HepG2 (cell line): Measurements from ENCODE around the gene MTFR1L. TPM values are rescaled to one million over a fixed set of nuclear protein-coding genes. Genes with fewer than 3 reads are reported as not detected.
A peak's percentile ranks its signal among the peaks of the same experiment; 100 is the strongest.

Source experiments
- AHR ChIP-seq: IDR thresholded peaks from 2 replicates; pipeline ENCODE4 v1.6.1; 2018; ENCODE audit warnings: missing genetic modification reagents, missing compliant biosample characterization
- ASH2L ChIP-seq: fragments of 300-600, 200-600 bp; sonication (generic); IDR thresholded peaks from 2 replicates; pipeline ENCODE4 v1.7.0; 2017; ENCODE audit warnings: low read depth, mild to moderate bottlenecking, moderate library complexity, mixed read lengths, low read length; ENCODE audit not compliant: insufficient read length
- EEA1 ChIP-seq: sonication (generic); formaldehyde crosslinking; IDR thresholded peaks from 2 replicates; pipeline ENCODE4 v1.5.1; 2020; ENCODE audit warnings: mild to moderate bottlenecking, missing genetic modification reagents, borderline replicate concordance
- FOXO4 ChIP-seq: sonication (generic); formaldehyde crosslinking; conservative IDR thresholded peaks from 2 replicates; pipeline ENCODE4 v1.8.1; 2023; ENCODE audit warnings: missing genetic modification reagents
- GLI4 ChIP-seq: sonication (generic); formaldehyde crosslinking; IDR thresholded peaks from 2 replicates; pipeline ENCODE4 v1.5.1; 2020; ENCODE audit warnings: missing genetic modification reagents, mild to moderate bottlenecking, moderate library complexity, borderline replicate concordance
- HOXA7 ChIP-seq: sonication (generic); formaldehyde crosslinking; IDR thresholded peaks from 2 replicates; pipeline ENCODE4 v1.8.1; 2022; ENCODE audit warnings: mild to moderate bottlenecking, missing genetic modification reagents, moderate library complexity
- KLF13 ChIP-seq: sonication (generic); formaldehyde crosslinking; IDR thresholded peaks from 2 replicates; pipeline ENCODE4 v1.4.0; 2020; ENCODE audit warnings: mild to moderate bottlenecking, missing genetic modification reagents
- KMT2B ChIP-seq: IDR thresholded peaks from 2 replicates; pipeline ENCODE4 v1.6.1; 2016; ENCODE audit warnings: missing genetic modification reagents, missing compliant biosample characterization
- LCORL ChIP-seq, 2 experiments: fragments of 450-650 bp in 1 of 2; sonication (generic) in 1 of 2; formaldehyde crosslinking in 1 of 2; IDR thresholded peaks; 2 replicates each; pipeline versions ENCODE4 v1.5.0 to v1.6.1; 2017 to 2020; ENCODE audit warnings: antibody characterized with exemption in 1 of 2, missing genetic modification reagents in 1 of 2
- MAFF ChIP-seq: IDR thresholded peaks from 2 replicates; pipeline ENCODE4 v1.6.1; 2011; ENCODE audit warnings: low read depth, low read length, improper control_type of control experiment
- MBNL3 ChIP-seq: fragments of 250-450 bp; sonication (Bioruptor Pico); conservative IDR thresholded peaks from 2 replicates; pipeline ENCODE4 v1.8.0; 2022; ENCODE audit warnings: mild to moderate bottlenecking, inconsistent platforms
- MTA1 ChIP-seq: sonication (generic); formaldehyde crosslinking; IDR thresholded peaks from 2 replicates; pipeline ENCODE4 v1.4.0; 2020; ENCODE audit warnings: missing genetic modification reagents, mild to moderate bottlenecking, borderline replicate concordance
- NBN ChIP-seq: fragments of 450-650 bp; conservative IDR thresholded peaks from 2 replicates; pipeline ENCODE4 v1.6.1; 2017
- NFATC3 ChIP-seq: sonication (generic); formaldehyde crosslinking; IDR thresholded peaks from 2 replicates; pipeline ENCODE4 v1.5.1; 2020; ENCODE audit warnings: mild to moderate bottlenecking, missing genetic modification reagents
- NR2C2 ChIP-seq: sonication (generic); formaldehyde crosslinking; IDR thresholded peaks from 2 replicates; pipeline ENCODE4 v1.4.0; 2020; ENCODE audit warnings: missing genetic modification reagents, mild to moderate bottlenecking, moderate library complexity, borderline replicate concordance
- REST ChIP-seq, 2 experiments: IDR thresholded peaks; 2 replicates each; pipeline ENCODE4 v1.6.1; 2011 to 2012; ENCODE audit warnings: low read length in 2 of 2, borderline replicate concordance in 1 of 2, low read depth in 1 of 2, mild to moderate bottlenecking in 1 of 2, moderate library complexity in 1 of 2
- YY1 ChIP-seq: IDR thresholded peaks from 2 replicates; pipeline ENCODE4 v1.6.1; 2011; ENCODE audit warnings: low read length, low read depth, moderate library complexity, mild to moderate bottlenecking; ENCODE audit not compliant: insufficient read depth, insufficient replicate concordance
- ZC3H4 ChIP-seq: sonication (generic); formaldehyde crosslinking; IDR thresholded peaks from 2 replicates; pipeline ENCODE4 v1.4.0; 2020; ENCODE audit warnings: missing genetic modification reagents, borderline replicate concordance
- ZFP1 ChIP-seq: IDR thresholded peaks from 2 replicates; pipeline ENCODE4 v1.6.1; 2016
- ZNF143 ChIP-seq: sonication (generic); formaldehyde crosslinking; IDR thresholded peaks from 2 replicates; pipeline ENCODE4 v1.4.0; 2020; ENCODE audit warnings: missing genetic modification reagents
- ZNF30 ChIP-seq: sonication (generic); formaldehyde crosslinking; IDR thresholded peaks from 2 replicates; pipeline ENCODE4 v1.5.0; 2020; ENCODE audit warnings: mild to moderate bottlenecking, missing genetic modification reagents
- ZNF460 ChIP-seq: sonication (generic); formaldehyde crosslinking; IDR thresholded peaks from 2 replicates; pipeline ENCODE4 v1.5.1; 2020; ENCODE audit warnings: missing genetic modification reagents, mild to moderate bottlenecking, borderline replicate concordance
- ZNF468 ChIP-seq: sonication (generic); formaldehyde crosslinking; IDR thresholded peaks from 2 replicates; pipeline ENCODE4 v1.8.0; 2022; ENCODE audit warnings: mild to moderate bottlenecking, moderate library complexity, missing genetic modification reagents
- ZNF597 ChIP-seq: sonication (generic); formaldehyde crosslinking; IDR thresholded peaks from 2 replicates; pipeline ENCODE4 v1.5.0; 2020; ENCODE audit warnings: missing genetic modification reagents
- polyA plus RNA-seq, 8 experiments: library from polyadenylated mRNA; depleted of rRNA in 3 of 8; stranded (reverse) in 7 of 8; unstranded in 1 of 8; fragments of >200 nt; fragmentation: Illumina TruSeq in 4 of 8; extraction: Trizol in 4 of 8; gene quantifications; 2 replicates each; pipeline versions ENCODE4 v1.2.1 to v1.2.3, GENCODE V29; 2011 to 2016; ENCODE audit warnings: low read depth in 4 of 8, missing spikeins in 1 of 8, mixed read lengths in 1 of 8; ENCODE audit not compliant: insufficient read depth in 1 of 8
- total RNA-seq, 5 experiments: library from RNA; depleted of rRNA; stranded (reverse); fragments of >200 nt; fragmentation: Illumina TruSeq; extraction: Trizol; gene quantifications; 2 replicates each; pipeline ENCODE4 v1.2.3, GENCODE V29; 2016; ENCODE audit warnings: low read depth in 1 of 5

The MTFR1L gene
- total and polyA plus RNA-seq, 2 of the 13 experiments (the other 11 are each of a cell fraction or from before 2014, with no cell fraction given) = 38.0 to 55.7 TPM

- no peak for TF ChIP-seq LCORL (IDR thresholded peaks at IDR 0.05)
- TF ChIP-seq LCORL (CRISPR knock-in tag; IDR thresholded peaks at IDR 0.05) = peak; percentile 18; the same call in 1 of the 2 replicates
- TF ChIP-seq ZNF468 (CRISPR knock-in tag) = peak; percentile 88; the same call in 1 of the 2 replicates
- no peak for TF ChIP-seq MBNL3 (CRISPR knock-in tag)
- no peak for TF ChIP-seq HOXA7
- peak; percentile 19 for TF ChIP-seq YY1
- TF ChIP-seq ZNF143 (CRISPR knock-in tag) = no peak
- peak; percentile 43; the same call in 1 of the 2 replicates for TF ChIP-seq MTA1 (CRISPR knock-in tag)
- peak; percentile 72; the same call in 1 of the 2 replicates for TF ChIP-seq KMT2B (CRISPR knock-in tag)
- peak; percentile 78; the same call in 1 of the 2 replicates for TF ChIP-seq NR2C2
- no peak for TF ChIP-seq NBN
- 0 out of 2 replicates have a peak, but pooled peaks have one; percentile 62 for TF ChIP-seq EEA1 (CRISPR knock-in tag)
- TF ChIP-seq KLF13 = 0 out of 2 replicates have a peak, but pooled peaks have one; percentile 69
- TF ChIP-seq ZNF30 (CRISPR knock-in tag) = 0 out of 2 replicates have a peak, but pooled peaks have one; percentile 40
- TF ChIP-seq ASH2L = peak; percentile 54
- no peak for TF ChIP-seq FOXO4
- TF ChIP-seq ZC3H4 = no peak
- no peak for TF ChIP-seq GLI4 (CRISPR knock-in tag)
- 0 out of 2 replicates have a peak, but pooled peaks have one; percentile 18 for TF ChIP-seq ZFP1
- TF ChIP-seq AHR (CRISPR knock-in tag) = peak; percentile 55; the same call in 1 of the 2 replicates
- no peak for TF ChIP-seq REST (IDR thresholded peaks at IDR 0.05; ENCODE audit: borderline replicate concordance in 1 of 2, low read depth in 1 of 2, low read length in 2 of 2)
- no peak for TF ChIP-seq MAFF
- TF ChIP-seq NFATC3 (CRISPR knock-in tag) = no peak
- no peak for TF ChIP-seq ZNF460 (CRISPR knock-in tag)
- TF ChIP-seq ZNF597 (CRISPR knock-in tag) = no peak
Measured at GRCh38 chr1:25875154-25875855, 55.6 kb downstream of the MTFR1L start, which contains the start of gene PAQR7 (continued).
